Heart left ventricle (tissue), 16 donors: ENCODE results near the gene PANX1. TPM values are rescaled to one million over a fixed set of nuclear protein-coding genes. Genes with fewer than 3 reads are reported as not detected.

Source experiments
- ATAC-seq, 4 donors: fragments of 200-7000 bp; cut with Tn5 transposase; one replicate each; pipeline ENCODE4 v1.9.1; 2020 to 2022; ENCODE audit warnings: moderate library complexity in 4 of 4, mild to moderate bottlenecking in 3 of 4, moderate number of reproducible peaks in 1 of 4
- DNase-seq, 5 donors: peaks; one replicate each; pipeline ENCODE4 v3.0.0-alpha.2; 2020
- H3K27ac ChIP-seq, 12 donors: fragments of 200-600 bp; sonication (generic) in 4 of 12; one replicate each; pipeline versions ENCODE4 v1.5.0 to v1.8.0; 2016 to 2022; ENCODE audit warnings: mild to moderate bottlenecking in 2 of 12
- H3K27me3 ChIP-seq, 9 donors: fragments of 200-600 bp; sonication (generic) in 2 of 9; one replicate each; pipeline versions ENCODE4 v1.5.1 to v1.8.0; 2016 to 2022; ENCODE audit warnings: mild to moderate bottlenecking in 3 of 9
- H3K36me3 ChIP-seq, 9 donors: fragments of 200-600 bp; sonication (generic) in 2 of 9; one replicate each; pipeline versions ENCODE4 v1.5.0 to v1.8.0; 2018 to 2022; ENCODE audit warnings: mild to moderate bottlenecking in 2 of 9
- H3K4me1 ChIP-seq, 12 donors: fragments of 200-600 bp; sonication (generic) in 4 of 12; one replicate each; pipeline versions ENCODE4 v1.5.0 to v1.8.0; 2016 to 2022; ENCODE audit warnings: mild to moderate bottlenecking in 3 of 12
- H3K4me3 ChIP-seq, 12 donors: fragments of 200-600 bp; sonication (generic) in 4 of 12; one replicate each; pipeline versions ENCODE4 v1.5.0 to v1.8.0; 2017 to 2022; ENCODE audit warnings: mild to moderate bottlenecking in 9 of 12, moderate library complexity in 4 of 12
- H3K9me3 ChIP-seq, 12 donors: fragments of 200-600 bp; sonication (generic) in 4 of 12; one replicate each; pipeline versions ENCODE4 v1.5.0 to v1.8.0; 2016 to 2022; ENCODE audit warnings: mild to moderate bottlenecking in 1 of 12
- CTCF ChIP-seq, 12 donors: fragments of 200-600 bp; sonication (generic) in 4 of 12; IDR thresholded peaks; one replicate each; pipeline versions ENCODE4 v1.5.0 to v1.8.0; 2018 to 2022; ENCODE audit warnings: antibody characterized with exemption in 12 of 12, mild to moderate bottlenecking in 5 of 12
- POLR2A ChIP-seq, 2 donors: fragments of 450-650 bp; IDR thresholded peaks; one replicate each; pipeline ENCODE4 v1.6.1; 2017; ENCODE audit warnings: antibody characterized with exemption in 2 of 2, mild to moderate bottlenecking in 2 of 2, moderate library complexity in 2 of 2
- WGBS, 4 donors: extraction: QIAGEN DNeasy Blood & Tissue Kit in 2 of 4; methylation state at CpG; one replicate each; pipeline versions ENCODE4 v1.1.5 to v1.1.7; 2013 to 2018; 5-methylcytosine and 5-hydroxymethylcytosine counted together
- intact Hi-C, 10 donors: fragments of 100-400 bp; cut with DNase I; formaldehyde crosslinking; loops; one replicate each; pipeline versions ENCODE4 v1.11.1 to v1.14.2; 2022
- polyA plus RNA-seq, 2 donors: library from polyadenylated mRNA; stranded (reverse); fragments of 200-250 nt; gene quantifications; one replicate each; pipeline ENCODE4 v1.2.3, GENCODE V29; 2013
- total RNA-seq, 9 donors: library from RNA; depleted of rRNA in 2 of 9; stranded (reverse); fragments of >200 nt in 2 of 9; fragmentation: NEBNext Ultra II Directional in 3 of 9; extraction: Animal tissue kit (Norgen Biotek cat#: 25700) in 3 of 9; gene quantifications; one replicate each; pipeline versions ENCODE4 v1.1.0 to v1.2.4, GENCODE V29; 2016 to 2023
- donor health status: ischemic (EF 13 %, LVEDD 7.1; RV severe dilation, severe dysfunction).
- donor health status: healthy with polysubstance abuse.
- donor health status: DM: no; HTN: yes; CAD: no.
- donor health status: DM: no; HTN: no; CAD: no.
- donor health status: ischemic (EF 25% LVEDD 6.9; RV normal size, moderate dysfunction).
- donor health status: ischemic (EF 25% LVEDD 5.7; RV mildly dilated, moderate dysfunction).
- donor health status: healthy.
- donor health status: DM: yes; HTN: yes; CAD: no.
- donor health status: ischemic (EF 35%, LVEDD 5.7; RV mildly dilated, moderate dysfunction).
- donor health status: nonischemic (EF 11% LVEDD 7.7; RV severe dilation, severe dysfunction).
- donor health status: DM: yes; HTN: yes; CAD: no.
- donor health status: PGD.
- donor health status: ischemic (EF 29% LVEDD 5.4; RV normal size, mild dysfunction).
- donor health status: nonischemic (EF 23%, LVEDD 6.1; RV moderate dilation, normal function).

PANX1 gene
- total and polyA plus RNA-seq, 11 donors: 5.8 to 57.5 (median 18.4) TPM

DNA sequence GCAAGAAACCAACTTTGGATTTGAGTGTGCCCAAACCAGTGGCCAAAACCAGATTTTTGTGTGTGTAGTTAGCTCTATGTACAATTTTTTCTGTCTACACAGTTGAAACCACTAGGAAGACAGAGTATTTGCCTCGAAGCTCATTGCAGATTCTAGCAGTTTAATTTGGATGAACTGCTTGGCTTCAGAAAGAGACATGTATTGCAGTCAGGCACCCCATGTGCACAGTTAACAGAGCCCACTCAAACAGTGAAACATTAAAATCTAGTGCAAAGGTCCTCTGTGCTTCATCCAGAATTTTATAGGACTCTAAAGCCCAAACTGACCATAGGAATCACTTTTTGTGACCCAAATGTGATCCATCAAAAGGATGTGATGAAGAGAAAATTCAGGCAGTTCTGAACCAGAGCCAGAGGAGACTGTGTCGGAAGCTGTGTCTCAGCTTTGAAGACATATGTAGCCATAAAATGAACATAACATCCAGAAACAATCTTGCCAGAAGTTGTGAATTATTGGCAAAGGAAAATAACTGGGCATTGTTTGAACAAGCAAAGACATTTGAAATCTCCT is 82.7 kb downstream of the PANX1 start:
- no peaks in the 10 kb centered on the region for H3K4me1 ChIP-seq
- H3K36me3 ChIP-seq: no peaks in the 10 kb centered on the region
- no peak for TF ChIP-seq CTCF (IDR thresholded peaks at IDR 0.05)
- no peak for TF ChIP-seq POLR2A (IDR thresholded peaks at IDR 0.05)
- ATAC-seq (no peak), DNase-seq (no peak)
- no peak overlapping the region for H3K27ac ChIP-seq
- H3K9me3 ChIP-seq: peaks cover 0 to 28% (median 0%) of the 10 kb centered on the region in 12 donors
- intact Hi-C loops: no loop called here
- no peak overlapping the region for H3K4me3 ChIP-seq
- no peaks in the 10 kb centered on the region for H3K27me3 ChIP-seq
- WGBS, 4 donors: 64 to 67% (median 66%) methylated on average over 2 of the region's 2 CpGs

GRCh38 chr11:94212898-94213297 is 84.3 kb downstream of the PANX1 start:
- H3K4me3 ChIP-seq: no peak overlapping the region
- TF ChIP-seq CTCF (IDR thresholded peaks at IDR 0.05): no peak
- TF ChIP-seq POLR2A (IDR thresholded peaks at IDR 0.05): no peak
- H3K4me1 ChIP-seq: no peaks in the 10 kb centered on the region
- no peak for ATAC-seq
- H3K36me3 ChIP-seq: no peaks in the 10 kb centered on the region
- WGBS, 4 donors: 54 to 70% (median 61%) methylated on average over 2 of the region's 2 CpGs
- H3K27me3 ChIP-seq: no peaks in the 10 kb centered on the region
- no peak for DNase-seq
- intact Hi-C loops: no loop called here
- H3K27ac ChIP-seq: no peak overlapping the region
- peaks cover 0 to 18% (median 2%) of the 10 kb centered on the region in 12 donors for H3K9me3 ChIP-seq

- Histone ChIP-seq H3K27ac (no peak overlapping the region), H3K27me3 (no peaks in the 10 kb centered on the region), H3K4me3 (no peak overlapping the region), H3K36me3 (no peaks in the 10 kb centered on the region), H3K9me3 (peaks cover 0 to 26% (median 11%) of the 10 kb centered on the region in 12 donors), H3K4me1 (no peaks in the 10 kb centered on the region)
- DNase-seq (no peak), ATAC-seq (no peak)
- intact Hi-C loops: no loop called here
- WGBS, 4 donors: 52 to 75% (median 63%) methylated on average over 1 of the region's 1 CpG
- TF ChIP-seq CTCF (IDR thresholded peaks at IDR 0.05) (no peak), POLR2A (IDR thresholded peaks at IDR 0.05) (no peak)
These were observed 89.1 kb downstream of the PANX1 start for GRCh38 chr11:94217705-94218104.

GRCh38 chr11:94218372-94218771 is 89.7 kb downstream of the PANX1 start:
- H3K9me3 ChIP-seq: peaks cover 0 to 26% (median 11%) of the 10 kb centered on the region in 12 donors
- TF ChIP-seq POLR2A (IDR thresholded peaks at IDR 0.05): no peak
- no peak for TF ChIP-seq CTCF (IDR thresholded peaks at IDR 0.05)
- H3K27ac ChIP-seq: no peak overlapping the region
- no peak for ATAC-seq
- H3K4me1 ChIP-seq: no peaks in the 10 kb centered on the region
- H3K27me3 ChIP-seq: no peaks in the 10 kb centered on the region
- H3K4me3 ChIP-seq: no peak overlapping the region
- no peaks in the 10 kb centered on the region for H3K36me3 ChIP-seq
- WGBS, 4 donors: 84 to 93% (median 88%) methylated on average over 2 of the region's 2 CpGs
- DNase-seq: no peak
- intact Hi-C loops: no loop called here
